ENCODE measurements around the gene TTC33.

The TTC33 gene

DNA sequence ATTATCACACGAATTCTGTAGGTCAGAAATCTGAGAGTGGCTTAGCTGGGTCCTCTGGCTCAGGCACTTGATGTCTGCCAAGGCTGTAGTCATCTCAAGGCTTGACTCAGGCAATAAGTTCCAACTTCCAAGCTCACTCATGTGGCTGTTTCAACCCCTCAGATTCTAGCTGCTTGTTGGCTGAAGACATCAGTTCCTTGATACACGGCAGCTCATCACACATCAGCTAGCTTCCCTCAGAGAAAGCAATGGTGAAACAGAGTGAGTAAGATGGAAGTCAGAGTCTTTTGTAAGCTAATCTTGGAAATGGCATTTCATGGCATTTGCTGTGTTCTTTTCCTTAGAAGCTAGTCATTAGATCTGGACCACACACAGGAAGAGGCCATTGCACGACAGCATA is 280.2 kb downstream of the TTC33 start:
- DNase-seq, result no peak

- no peak for DNase-seq
Measured at GRCh38 chr5:40474250-40474649, 281.5 kb downstream of the TTC33 start.

- DNase-seq, result no peak
Measured at GRCh38 chr5:40465416-40465815, 290.3 kb downstream of the TTC33 start.

DNA sequence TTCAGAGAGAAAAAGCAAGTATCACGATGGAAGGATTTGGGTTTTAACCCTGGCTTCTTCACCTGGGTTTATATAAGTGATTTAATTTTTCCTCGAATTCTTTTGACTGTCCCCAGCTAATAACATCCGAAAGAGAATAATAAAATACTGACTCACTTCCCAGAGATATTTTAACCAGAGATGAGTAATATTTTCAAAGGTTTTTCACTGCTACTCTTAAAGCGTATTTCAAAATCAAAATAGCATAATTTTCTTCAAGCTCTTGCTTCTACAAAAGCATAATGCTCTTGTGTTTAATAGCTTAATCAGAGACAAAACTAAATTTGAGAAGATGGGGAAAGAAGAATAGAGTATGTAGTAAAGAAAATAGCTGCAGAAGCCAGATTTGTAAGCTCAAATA is 291.2 kb downstream of the TTC33 start:
- no peak for DNase-seq
